Loucy (cell line): Measurements from ENCODE around the gene EXOC3L1.

Experiments used
- H2AFZ ChIP-seq: fragments of 200-600 bp; sonication (generic); 2 replicates; pipeline ENCODE4 v1.6.0; 2016; ENCODE audit warnings: antibody characterized with exemption, mild to moderate bottlenecking, low read length, moderate library complexity
- H3F3A ChIP-seq: fragments of 200-600 bp; 2 replicates; pipeline ENCODE4 v1.6.0; 2016; ENCODE audit warnings: antibody characterized with exemption, low read depth, mild to moderate bottlenecking
- H3K27me3 ChIP-seq: fragments of 200-600 bp; sonication (generic); 2 replicates; pipeline ENCODE4 v1.6.1; 2014; ENCODE audit warnings: low read length, mild to moderate bottlenecking; ENCODE audit not compliant: insufficient read depth, poor library complexity, severe bottlenecking
- H3K36me3 ChIP-seq: fragments of 200-600 bp; sonication (generic); 2 replicates; pipeline ENCODE4 v1.6.1; 2016; ENCODE audit warnings: low read length; ENCODE audit not compliant: insufficient read depth
- H3K4me1 ChIP-seq: fragments of 200-600 bp; sonication (generic); 2 replicates; pipeline ENCODE4 v1.5.1; 2014; ENCODE audit warnings: low read length, mild to moderate bottlenecking; ENCODE audit not compliant: insufficient read depth, poor library complexity, severe bottlenecking
- H3K4me2 ChIP-seq: fragments of 200-600 bp; sonication (generic); 2 replicates; pipeline ENCODE4 v1.6.0; 2014; ENCODE audit warnings: antibody characterized with exemption, low read length, low read depth, mild to moderate bottlenecking; ENCODE audit not compliant: poor library complexity, severe bottlenecking
- H3K4me3 ChIP-seq: fragments of 200-600 bp; sonication (generic); 2 replicates; pipeline ENCODE4 v1.5.1; 2014; ENCODE audit warnings: low read length, mild to moderate bottlenecking, mixed read lengths; ENCODE audit not compliant: poor library complexity, severe bottlenecking
- H3K79me2 ChIP-seq: fragments of 200-600 bp; sonication (generic); 2 replicates; pipeline ENCODE4 v1.6.1; 2014; ENCODE audit warnings: low read length; ENCODE audit not compliant: insufficient read depth
- H3K9ac ChIP-seq: fragments of 200-600 bp; sonication (generic); 2 replicates; pipeline ENCODE4 v1.6.0; 2014; ENCODE audit warnings: mild to moderate bottlenecking, low read depth, low read length, moderate library complexity; ENCODE audit not compliant: poor library complexity, severe bottlenecking
- H3K9me2 ChIP-seq: fragments of 200-600 bp; sonication (generic); replicated peaks from 2 replicates; pipeline ENCODE4 v1.6.1; 2016; ENCODE audit warnings: low read depth, low read length, mixed read lengths
- H3K9me3 ChIP-seq: fragments of 200-600 bp; sonication (generic); 2 replicates; pipeline ENCODE4 v1.6.1; 2014; ENCODE audit warnings: mild to moderate bottlenecking, antibody characterized with exemption, low read length, low read depth; ENCODE audit not compliant: insufficient read depth
- H4K20me1 ChIP-seq: fragments of 200-600 bp; sonication (generic); 2 replicates; pipeline ENCODE4 v1.6.0; 2014; ENCODE audit warnings: antibody characterized with exemption, low read length, mild to moderate bottlenecking; ENCODE audit not compliant: insufficient read depth, poor library complexity, severe bottlenecking
- CTCF ChIP-seq: fragments of 200-600 bp; sonication (generic); conservative IDR thresholded peaks from 2 replicates; pipeline ENCODE4 v1.5.1; 2014; ENCODE audit warnings: mild to moderate bottlenecking, antibody characterized with exemption, low read length
- EZH2phosphoT487 ChIP-seq: fragments of 200-600 bp; IDR thresholded peaks from 2 replicates; pipeline ENCODE4 v1.6.1; 2018; ENCODE audit warnings: antibody characterized with exemption, mild to moderate bottlenecking, moderate library complexity, borderline replicate concordance

Gene EXOC3L1

GRCh38 chr16:67227567-67227921 lies 37.6 kb upstream of the EXOC3L1 start:
- Histone ChIP-seq H3K4me1 (peaks cover 42% of the 10 kb centered on the region), H4K20me1 (peaks cover 8% of the 10 kb centered on the region), H3K9me2 (no peaks in the 10 kb centered on the region), H3K36me3 (peaks cover 34% of the 10 kb centered on the region; the same call in 1 of the 2 replicates), H2AFZ (no peak overlapping the region), H3K9ac (peak overlapping the region; percentile 86), H3K79me2 (peaks cover 21% of the 10 kb centered on the region), H3K9me3 (no peaks in the 10 kb centered on the region), H3F3A (peaks cover 8% of the 10 kb centered on the region), H3K27me3 (no peaks in the 10 kb centered on the region), H3K4me2 (peak overlapping the region; percentile 95), H3K4me3 (peak overlapping the region; percentile 96)
- TF ChIP-seq EZH2phosphoT487 = no peak
- TF ChIP-seq CTCF = no peak

DNA sequence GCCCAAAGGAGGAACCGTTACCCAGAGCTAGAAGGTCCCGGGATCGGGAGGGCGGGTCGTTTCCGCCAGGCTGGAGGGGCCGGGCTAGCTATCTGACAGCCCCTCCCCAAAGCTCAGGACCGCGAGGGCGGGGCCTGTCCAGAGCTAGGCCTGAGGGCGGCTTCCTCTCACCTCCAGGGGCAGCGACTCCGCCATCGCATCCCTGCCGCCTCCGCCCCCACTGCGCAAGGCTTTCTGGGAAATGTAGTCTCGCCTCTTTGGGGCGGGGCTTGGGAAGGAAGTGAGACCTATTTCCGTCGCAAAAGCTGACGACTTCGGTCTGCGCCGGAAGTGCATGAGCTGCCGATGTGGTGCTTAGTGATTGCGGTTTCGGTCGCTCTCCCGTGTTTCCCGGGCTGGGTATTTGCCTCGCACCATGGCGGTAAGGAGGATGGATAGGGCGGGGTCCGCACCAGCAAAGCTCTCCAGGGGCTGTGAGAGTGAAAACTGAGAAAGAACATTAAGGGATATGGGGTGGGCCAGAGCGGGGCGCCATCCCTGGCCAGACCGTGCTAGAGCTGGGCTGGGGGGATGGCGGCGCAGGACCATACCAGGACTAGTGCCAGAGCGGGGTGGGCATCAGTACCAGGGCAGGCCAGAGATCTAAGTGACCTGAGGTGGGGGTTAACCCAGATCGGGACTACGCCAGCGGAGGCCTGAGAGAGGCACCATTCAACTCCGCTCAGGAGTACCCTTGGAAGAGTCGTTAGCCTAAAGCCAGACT lies 37.0 kb upstream of the EXOC3L1 start, which contains the start of gene TMEM208:
Gene TMEM208, plus strand, starts transcription at position 327 of the 763 bp plus-strand sequence. Its CDS starts 89 bp downstream, at position 416.
- peak within 1 kb of the TSS; percentile 95 for H3K4me2 ChIP-seq
- peaks cover 8% of the 10 kb centered on the region for H3F3A ChIP-seq
- peaks cover 34% of the 10 kb centered on the region; the same call in 1 of the 2 replicates for H3K36me3 ChIP-seq
- TF ChIP-seq EZH2phosphoT487 = no peak
- TF ChIP-seq CTCF = peak; percentile 60
- H2AFZ ChIP-seq = peak within 1 kb of the TSS; percentile 89
- peaks cover 8% of the 10 kb centered on the region for H4K20me1 ChIP-seq
- peak within 1 kb of the TSS; percentile 86 for H3K9ac ChIP-seq
- peak within 1 kb of the TSS; percentile 96 for H3K4me3 ChIP-seq
- no peaks in the 10 kb centered on the region for H3K9me2 ChIP-seq
- H3K27me3 ChIP-seq = no peaks in the 10 kb centered on the region
- no peaks in the 10 kb centered on the region for H3K9me3 ChIP-seq
- peaks cover 21% of the 10 kb centered on the region for H3K79me2 ChIP-seq
- peaks cover 42% of the 10 kb centered on the region for H3K4me1 ChIP-seq

- H3F3A ChIP-seq = peaks cover 8% of the 10 kb centered on the region
- TF ChIP-seq CTCF = no peak
- no peak for TF ChIP-seq EZH2phosphoT487
- H3K4me3 ChIP-seq = peak overlapping the region; percentile 96
- no peaks in the 10 kb centered on the region for H3K27me3 ChIP-seq
- peak overlapping the region; percentile 82 for H2AFZ ChIP-seq
- H3K79me2 ChIP-seq = peaks cover 21% of the 10 kb centered on the region
- H3K9ac ChIP-seq = peak overlapping the region; percentile 86
- no peaks in the 10 kb centered on the region for H3K9me2 ChIP-seq
- H3K4me2 ChIP-seq = peak overlapping the region; percentile 91
- H3K4me1 ChIP-seq = peaks cover 42% of the 10 kb centered on the region
- H3K9me3 ChIP-seq = no peaks in the 10 kb centered on the region
- H4K20me1 ChIP-seq = peaks cover 8% of the 10 kb centered on the region
- peaks cover 28% of the 10 kb centered on the region; the same call in 1 of the 2 replicates for H3K36me3 ChIP-seq
These were observed 36.4 kb upstream of the EXOC3L1 start for GRCh38 chr16:67226295-67226803.
